HUDEP-2 (cell line): ENCODE data around the gene RSBN1L.
A peak's percentile ranks its signal among the peaks of the same experiment; 100 is the strongest.
"Not testable (repeated sequence)": the region's sequence is repeated elsewhere in the genome, so short reads cannot be mapped to it uniquely, and the experiment has no call there.

Source experiments
- DNase-seq, 76 experiments: peaks; one replicate each; lab custom pipeline; 2025; ENCODE audit not compliant: unreplicated experiment in 76 of 76; lab: John Stamatoyannopoulos, UW

Gene RSBN1L

DNA sequence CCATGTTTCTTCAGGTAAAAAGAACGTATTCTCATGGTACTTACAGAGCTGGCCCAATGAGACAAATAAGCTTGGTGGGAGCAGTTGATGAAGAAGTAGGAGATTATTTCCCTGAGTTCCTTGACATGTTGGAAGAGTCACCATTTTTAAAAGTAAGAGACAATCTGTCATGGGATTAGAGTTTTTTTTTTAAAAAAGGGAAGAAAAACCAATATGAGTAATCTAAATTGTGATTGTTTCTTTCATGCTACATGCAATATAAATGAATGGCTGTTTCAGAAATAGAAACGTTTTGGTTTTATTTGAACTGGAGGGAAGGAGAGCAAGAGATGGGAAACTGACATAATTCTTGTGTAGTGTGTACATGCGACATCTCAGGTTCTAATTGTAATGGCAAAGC lies 69.2 kb downstream of the RSBN1L start:
- DNase-seq, result no peak

DNA sequence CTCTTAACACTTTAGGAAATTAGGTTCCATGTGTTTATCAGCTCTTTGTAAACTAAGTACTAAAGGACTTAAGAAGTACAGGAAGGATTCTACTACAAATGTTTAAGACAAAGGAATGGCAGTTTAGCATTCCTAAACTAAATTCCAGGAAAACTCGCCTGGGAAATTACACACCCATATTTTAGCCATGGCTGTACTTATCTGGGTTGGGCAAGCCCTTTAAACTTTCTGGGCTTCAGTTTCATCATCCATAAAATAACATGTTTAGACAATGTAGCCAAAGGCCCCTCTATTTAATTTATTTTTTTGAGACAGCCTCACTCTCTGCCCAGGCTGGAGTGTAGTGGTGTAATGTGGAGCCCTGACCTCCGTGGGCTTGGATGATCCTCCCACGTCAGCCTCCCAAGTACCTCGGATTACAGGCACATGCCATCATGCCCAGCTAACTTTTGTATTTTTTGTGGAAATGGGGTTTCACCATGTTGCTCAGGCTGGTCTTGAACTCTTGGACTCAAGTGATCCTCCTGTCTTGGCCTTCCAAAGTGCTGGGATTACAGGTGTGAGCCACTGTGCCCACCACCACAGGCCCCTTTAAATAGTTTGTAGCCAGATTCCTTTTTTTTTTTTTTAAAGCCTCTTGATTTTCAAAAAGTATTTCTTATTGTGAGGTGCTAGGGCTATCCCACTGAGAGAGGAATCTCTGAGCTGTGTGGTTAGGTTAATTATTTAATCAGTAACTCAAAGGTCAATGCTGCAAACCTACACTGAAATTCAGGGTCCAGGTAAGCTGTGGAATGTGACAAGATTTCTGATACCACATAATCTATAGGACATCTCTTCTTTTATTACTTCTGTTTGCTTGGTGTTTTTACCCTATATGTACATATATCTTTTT lies 69.9 kb downstream of the RSBN1L start:
- no peak for DNase-seq

DNA sequence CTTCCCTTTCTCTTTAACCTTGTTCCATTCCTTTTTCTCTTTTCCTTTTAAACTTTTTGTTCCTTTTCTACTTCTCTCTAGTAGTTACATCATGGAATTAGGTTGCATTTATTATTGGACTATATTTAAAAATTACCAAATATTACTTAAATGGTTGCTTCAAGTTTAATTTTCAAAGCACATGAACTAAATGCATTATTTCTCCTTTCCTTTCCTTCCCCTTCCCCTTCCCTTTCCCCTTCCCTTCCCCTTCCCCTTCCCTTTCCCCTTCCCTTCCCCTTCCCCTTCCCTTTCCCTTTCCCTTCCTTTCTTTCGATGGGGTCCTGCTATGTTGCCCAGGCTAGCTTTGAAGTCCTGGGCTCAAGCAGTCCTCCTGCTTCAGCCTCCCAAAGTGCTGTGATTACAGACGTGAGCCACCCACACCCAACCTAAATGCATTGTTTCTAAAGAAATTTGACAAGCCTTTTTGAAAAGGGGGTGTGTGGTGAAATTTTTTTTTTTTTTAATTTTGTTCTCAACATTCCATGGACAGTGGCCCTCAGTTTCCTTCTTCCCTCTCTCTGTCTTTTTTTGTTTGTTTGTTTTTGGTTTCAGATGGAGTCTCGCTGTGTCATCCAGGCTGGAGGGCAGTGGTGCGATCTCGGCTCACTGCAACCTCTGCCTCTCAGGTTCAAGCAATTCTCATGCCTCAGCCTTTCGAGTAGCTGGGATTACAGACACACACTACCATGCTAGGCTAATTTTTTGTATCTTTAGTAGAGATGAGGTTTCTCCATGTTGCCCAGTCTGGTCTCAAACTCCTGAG lies 70.7 kb downstream of the RSBN1L start:
- no peak for DNase-seq

DNA sequence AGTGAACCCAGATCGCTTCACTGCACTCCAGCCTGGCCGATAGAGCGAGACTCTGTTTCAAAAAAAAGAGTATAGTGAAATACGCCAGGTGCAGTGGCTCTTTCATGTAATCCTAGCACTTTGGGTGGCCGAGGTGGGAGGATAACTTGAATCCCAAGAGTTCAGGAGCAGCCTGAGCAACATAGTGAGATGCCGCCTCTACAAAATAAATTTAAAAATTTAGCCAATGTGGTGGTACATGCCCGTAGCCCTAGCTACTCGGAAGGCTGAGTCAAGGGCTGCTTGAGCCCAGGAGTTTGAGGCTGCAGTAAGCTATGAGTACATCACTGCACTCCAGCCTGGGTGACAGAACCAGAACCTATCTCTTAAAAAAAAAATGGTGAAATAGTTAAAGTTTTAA lies 74.1 kb downstream of the RSBN1L start:
- no peak for DNase-seq

DNA sequence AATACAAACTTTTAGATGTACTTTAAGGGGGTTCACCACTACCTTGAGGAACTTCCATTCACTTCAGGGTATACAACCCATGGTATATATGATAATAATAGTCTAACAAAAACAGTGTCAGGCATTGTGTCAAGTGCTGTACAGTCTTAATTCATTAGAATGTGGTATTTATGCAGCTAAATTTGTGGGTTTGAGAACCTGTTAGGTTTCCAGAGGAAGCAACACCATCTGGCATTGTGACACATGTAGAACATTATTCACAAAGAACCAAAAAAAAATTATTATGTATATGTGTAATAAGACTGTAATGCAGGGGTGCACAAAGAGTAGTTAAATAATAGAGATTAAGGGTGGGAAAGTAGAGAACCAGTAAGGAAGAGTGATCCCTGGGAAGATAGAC lies 75.6 kb downstream of the RSBN1L start:
- no peak for DNase-seq

DNA sequence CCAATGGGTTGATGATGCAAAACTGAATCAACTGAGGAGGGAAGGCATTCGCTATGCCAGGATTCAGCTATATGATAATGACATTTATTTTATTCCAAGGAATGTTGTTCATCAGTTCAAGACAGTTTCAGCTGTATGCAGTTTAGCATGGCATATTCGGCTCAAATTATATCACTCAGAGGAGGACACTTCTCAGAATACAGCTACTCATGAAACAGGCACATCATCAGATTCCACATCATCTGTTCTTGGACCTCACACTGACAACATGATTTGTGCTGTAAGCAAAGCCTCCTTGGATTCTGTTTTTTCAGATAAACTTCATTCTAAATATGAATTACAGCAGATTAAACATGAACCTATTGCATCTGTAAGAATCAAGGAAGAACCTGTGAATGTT lies 82.3 kb downstream of the RSBN1L start:
- DNase-seq, result no peak

DNA sequence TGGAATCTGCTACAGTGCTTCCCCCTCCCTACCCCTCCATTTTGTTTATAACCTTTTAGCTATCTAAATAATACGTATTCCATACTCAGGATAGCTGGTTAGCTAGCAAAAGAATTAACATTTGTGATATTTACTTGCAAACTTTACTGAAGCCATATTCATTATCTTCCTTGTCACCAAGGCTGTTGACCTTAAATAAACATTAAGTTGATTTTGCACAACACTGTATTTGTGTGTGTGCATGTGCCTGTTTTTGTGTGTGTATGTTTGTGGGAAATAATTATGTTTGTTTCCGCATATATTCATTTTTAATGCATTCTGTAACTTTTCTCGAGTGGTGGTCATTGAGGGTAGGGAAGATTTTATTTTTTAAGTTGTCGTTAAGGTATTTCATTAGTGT lies 86.1 kb downstream of the RSBN1L start:
- DNase-seq, result no peak

DNA sequence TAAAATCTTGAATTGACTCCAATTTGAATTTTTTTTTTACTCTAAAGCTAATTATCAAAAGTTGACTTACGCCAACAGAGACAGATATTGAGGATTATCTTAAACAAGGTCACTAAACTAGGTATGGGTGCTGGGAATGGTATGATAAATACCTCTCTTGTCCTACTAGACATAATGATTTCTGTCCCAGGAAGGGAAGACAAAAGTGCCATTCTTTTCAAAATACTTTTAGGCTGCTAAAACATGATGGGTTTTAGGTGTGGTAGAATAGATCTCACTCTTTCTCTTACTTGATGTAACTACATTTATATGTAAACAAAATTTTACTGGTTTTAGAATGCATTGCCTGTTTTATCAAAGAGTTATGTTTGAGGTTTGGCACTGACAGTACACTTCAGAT lies 86.9 kb downstream of the RSBN1L start:
- peak in 4 of 76 experiments; percentile 4 to 37 (median 10) for DNase-seq

DNA sequence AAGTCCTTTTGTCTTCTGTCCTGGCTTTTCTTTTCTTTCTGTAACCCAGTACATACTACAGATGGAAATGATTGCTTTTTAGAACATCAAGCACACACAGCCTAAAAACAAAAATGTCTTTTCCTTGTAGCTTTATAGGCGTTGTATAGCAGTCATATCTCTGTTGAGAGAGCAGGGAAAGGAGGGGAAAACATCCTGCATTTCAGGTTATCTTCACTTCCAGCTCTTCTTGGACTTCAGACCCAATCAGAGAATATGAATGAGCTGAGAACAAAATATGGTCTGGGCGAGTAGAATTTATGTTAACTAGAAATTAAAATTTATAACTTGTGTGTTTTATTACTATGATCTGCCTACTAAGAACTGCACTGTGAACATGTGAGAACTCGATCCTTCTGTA lies 87.3 kb downstream of the RSBN1L start:
- DNase-seq, result no peak

DNA sequence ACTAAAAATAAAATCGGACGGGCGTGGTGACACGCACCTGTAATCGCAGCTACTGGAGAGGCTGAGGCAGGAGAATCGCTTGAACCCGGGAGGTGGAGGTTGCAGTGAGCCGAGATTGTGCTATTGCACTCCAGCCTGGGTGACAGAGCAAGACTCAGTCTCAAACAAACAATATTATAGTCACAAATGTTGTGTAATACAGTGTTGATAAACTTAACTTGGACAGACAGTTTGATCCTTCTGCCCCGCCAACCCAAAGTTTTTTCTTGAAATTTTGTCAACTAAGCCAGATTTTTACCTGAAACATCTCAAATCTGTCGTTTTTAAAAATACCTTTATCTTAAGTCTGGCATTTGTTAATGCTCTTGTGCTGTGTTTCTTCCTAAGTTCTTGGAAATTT lies 88.2 kb downstream of the RSBN1L start:
- not testable (repeated sequence) for DNase-seq

DNA sequence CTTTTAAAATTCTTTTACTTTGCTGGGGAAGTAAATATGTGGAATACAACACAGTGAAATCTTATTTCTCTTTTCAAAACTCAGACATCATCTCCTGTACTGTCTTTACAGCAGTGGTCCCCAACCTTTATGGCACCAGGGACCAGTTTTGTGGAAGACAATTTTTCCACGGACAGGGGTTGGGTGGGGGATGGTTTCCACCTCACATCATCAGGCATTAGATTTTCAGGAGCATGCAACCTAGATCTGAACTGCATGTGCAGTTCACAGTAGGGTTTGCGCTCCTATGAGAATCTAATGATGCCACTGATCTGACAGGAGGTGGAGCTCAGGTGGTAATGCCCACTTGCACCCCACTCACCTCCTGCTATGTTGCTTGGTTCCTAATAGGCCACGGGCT lies 89.8 kb downstream of the RSBN1L start:
- DNase-seq, result no peak

DNA sequence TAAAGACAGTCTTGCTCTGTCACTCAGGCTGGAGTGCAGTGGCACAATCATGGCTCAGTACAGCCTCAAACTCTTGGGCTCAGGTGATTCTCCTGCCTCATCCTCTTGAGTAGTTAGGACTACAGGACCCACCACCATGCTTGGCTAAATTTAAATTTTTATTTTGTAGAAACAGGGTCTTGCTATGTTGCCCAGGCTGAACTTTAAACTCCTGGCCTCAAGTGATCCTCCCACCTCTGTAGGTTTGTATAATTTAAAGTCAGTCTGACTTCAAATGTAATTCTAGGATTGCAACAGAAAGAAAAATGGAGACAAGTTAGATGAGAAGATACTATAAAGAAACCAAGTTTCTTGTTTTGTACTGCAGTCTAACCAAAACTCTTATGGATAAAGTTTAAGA lies 90.5 kb downstream of the RSBN1L start:
- DNase-seq, result no peak

DNA sequence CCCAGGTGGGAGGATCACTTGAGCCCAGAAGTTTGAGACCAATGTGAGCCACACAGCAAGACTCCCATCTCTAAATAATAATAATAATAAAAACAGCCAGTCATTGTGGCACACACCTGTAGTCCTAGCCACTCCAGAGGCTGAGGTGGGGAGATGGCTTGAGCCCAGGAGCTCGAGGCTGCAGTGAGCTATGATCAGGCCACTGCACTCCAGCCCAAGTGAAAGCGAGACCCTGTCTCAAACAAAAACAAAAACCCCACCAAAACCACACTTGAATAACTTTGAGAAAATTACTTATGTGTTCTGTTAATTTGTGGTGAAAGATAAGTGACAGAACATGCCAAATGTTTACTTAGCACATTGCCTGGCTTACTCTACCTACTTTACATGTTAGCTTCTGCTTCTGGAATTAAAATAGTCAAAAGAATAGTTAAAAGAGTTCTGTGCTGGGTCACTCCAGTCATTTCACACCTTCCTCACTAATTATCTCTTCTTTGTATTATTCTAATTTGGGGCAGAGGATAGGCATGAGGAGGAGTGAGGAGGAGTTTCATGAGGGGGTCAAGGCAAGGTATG lies 92.2 kb downstream of the RSBN1L start:
- DNase-seq, result no peak

DNA sequence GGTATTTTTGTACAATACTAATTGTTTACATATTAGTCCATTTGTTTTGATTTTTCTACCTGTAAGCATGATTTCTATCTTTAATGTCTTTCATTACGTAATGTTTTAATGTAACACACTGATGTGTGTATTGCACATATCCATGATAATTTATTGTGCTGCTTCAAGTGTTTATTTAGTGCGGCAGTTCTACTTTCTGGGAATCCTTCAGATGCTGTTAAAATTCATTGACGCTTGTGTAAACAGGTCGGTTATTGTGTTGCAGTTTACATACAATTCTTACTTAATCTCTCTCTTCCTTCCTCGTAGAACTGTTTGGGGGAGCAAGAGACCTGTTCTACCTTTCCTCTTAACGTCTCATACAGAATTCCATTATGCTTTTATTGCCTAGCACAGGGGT lies 95.1 kb downstream of the RSBN1L start:
- DNase-seq, result no peak

DNA sequence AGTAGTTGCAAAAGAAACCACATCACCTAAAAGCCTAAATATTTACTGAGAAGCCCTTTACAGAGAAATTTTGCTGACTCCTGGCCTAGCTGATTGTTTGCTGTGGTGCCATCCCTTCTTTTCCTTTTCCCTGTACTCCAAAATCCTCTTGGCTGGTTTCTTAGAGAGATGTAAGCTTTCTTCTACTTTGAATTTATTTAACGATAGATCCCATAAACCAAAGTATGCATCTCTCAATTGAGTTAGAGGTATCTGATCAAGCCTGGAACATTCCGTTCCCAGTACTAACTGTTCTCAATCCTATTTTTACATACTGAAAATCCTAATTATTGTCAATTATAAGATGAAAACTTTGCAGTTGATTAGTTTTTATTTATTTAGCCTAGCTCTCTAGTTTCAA lies 95.7 kb downstream of the RSBN1L start:
- DNase-seq, result no peak

DNA sequence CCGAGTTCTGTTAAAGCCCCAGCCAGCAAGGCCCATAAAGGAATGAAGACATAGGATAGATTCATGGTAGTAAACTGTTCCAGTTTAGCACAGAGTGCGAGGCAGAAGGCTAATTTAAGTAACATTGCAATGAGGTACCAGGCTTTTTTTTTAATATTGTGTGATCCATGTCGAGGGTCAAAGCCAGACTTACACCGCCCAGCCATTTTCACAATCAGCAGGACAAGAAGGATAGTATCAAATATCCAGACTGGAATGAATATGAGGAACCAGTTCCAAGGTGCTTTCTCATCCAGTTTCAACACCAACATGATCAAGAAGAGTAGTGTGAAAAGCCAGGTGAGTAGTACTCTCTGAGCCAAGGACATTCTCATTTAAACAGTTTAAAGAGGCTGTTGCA lies 97.7 kb downstream of the RSBN1L start:
- DNase-seq, result no peak

DNA sequence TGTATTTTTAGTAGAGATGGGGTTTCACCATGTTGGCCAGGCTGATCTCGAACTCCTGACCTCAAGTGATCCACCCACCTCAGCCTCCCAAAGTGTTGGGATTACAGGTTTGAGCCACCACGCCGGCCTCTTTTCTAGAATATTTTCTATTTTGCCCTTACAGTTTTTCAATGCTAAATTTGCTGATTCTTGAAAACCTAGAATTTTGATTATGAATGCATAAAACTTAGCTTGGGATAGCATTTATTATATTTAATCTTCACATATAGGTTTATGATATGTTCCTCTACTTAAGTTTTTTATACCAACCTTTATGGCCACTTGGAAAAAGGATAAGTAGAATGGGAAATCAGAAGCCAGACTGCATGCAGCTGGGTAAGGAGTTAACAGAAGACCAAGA lies 99.8 kb downstream of the RSBN1L start:
- no peak for DNase-seq

DNA sequence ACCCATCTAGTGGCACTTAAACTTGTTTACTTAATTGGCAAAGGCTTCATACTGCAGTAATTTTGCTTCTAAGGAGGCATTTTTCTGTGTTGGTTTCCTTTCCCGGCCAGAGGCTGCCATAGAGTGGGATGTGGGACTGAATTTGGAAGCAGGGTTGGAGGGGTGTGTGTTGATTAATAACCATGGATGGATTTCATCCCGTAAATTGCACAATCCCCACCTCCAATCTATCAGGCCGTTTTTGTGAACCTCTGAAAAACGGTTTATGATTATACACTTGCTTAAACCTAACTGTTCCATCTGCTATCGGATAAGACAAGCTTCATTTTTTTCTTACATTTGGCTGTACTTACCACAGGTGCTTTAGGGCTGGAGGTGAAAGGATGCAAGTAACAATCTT lies 100.7 kb downstream of the RSBN1L start:
- no peak for DNase-seq

DNA sequence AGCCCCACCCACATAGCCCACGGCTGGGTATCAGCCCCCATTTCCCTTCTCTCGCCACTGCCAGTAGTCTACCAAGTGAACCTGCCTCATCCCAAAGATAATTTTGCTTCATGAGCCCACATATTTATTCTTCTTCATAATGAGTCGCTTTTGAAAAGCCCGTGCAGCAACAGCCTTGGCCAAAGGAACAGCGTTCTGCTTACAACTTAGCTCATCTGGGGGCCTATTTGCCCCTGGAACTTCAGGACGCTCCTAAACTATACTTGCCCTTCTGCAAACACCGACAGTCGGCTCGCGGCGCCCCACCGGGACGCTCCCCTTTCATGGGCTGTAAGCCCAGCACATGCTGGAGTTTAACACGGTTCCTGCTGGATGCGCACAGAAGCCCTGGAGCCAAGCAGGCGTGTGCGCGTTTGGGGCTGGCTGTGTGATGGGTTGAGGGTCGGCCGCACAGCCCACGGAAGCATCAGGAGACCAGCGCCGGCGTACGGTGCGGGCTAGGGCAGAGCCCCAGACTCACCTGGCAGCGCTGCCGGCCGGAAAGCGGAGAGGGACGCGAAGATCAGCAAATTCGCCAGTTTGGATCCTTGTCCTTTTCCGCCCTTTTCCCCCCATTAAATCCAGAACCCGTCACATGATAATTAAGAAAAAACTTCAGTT lies 101.6 kb downstream of the RSBN1L start:
- peak in 10 of 76 experiments; percentile 3 to 44 (median 30) for DNase-seq

DNA sequence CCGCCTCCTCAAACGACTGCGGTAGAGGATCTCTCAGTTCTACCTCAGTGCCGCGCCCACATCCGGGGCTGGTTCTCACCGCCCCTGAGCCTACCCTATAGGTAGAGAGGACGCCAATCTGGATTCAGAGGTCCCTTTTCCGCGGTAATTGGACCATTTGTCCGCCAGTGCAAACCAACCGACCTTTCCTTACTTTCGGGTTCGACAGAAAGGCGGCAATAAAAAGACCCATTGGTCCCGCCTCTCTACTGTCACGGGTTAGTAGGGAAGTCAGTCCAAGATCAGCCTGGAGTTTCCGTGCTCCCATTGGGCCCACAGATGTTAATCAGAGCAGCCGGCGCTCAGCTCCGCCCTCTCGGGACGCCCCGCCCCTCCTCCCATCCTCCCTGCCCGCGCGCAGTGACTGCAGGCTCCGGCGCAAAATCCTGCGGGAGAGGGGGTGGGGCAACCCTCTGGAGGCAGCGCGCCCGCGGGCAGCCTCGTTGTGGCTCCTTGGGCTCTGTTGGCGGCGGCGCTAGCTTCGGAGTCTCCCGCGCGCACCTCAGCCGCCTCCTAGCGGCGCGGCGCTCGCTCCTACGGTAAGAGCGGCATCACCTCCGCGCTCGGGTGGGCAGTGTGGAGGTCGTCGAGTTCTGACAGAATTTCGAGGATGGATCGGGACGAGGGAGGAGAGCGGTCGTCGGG lies 102.3 kb downstream of the RSBN1L start, which contains the start of the genes PHTF2 and TMEM60:
Gene PHTF2, plus strand, starts transcription at position 380 of the 684 bp plus-strand sequence.
Gene TMEM60, minus strand, starts transcription at position 41 of the 684 bp plus-strand sequence. CDS start 4,061 bp downstream, outside the sequence.
- peak; percentile 26 to 99 (median 96) for DNase-seq
